ENCODE measurements around the gene FAF1. TPM values are rescaled to one million over a fixed set of nuclear protein-coding genes. Genes with fewer than 3 reads are reported as not detected.

The FAF1 gene
- total RNA-seq, 1 donor from 2014 or later, result 58.8 TPM

DNA sequence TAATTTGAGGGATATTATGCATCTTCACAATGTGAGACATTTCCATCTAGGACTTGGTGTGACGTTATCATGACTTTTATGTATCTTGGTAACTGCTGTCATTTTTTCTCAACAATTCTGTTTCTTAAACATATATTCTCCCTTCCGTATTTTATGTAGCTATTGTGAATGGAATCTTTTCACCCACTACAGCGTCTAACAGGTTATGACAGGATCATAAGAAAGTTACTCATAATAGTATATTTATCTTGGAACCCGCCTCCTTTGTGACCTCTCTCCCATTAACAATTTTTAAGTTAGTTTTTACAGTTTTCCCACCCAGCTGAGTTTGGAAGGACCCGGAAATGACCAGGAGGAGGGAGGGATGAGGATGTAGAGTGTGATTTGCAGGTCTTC lies 530.1 kb downstream of the FAF1 start:
- Mint-ChIP-seq H3K27me3 (ENCODE audit: insufficient read depth) (peaks cover 79% of the 10 kb centered on the region), H3K9me3 (peaks cover 6% of the 10 kb centered on the region), H3K4me3 (no peak overlapping the region), H3K4me1 (ENCODE audit: low read depth) (peaks cover 8% of the 10 kb centered on the region), H3K27ac (no peak overlapping the region), H3K36me3 (ENCODE audit: low read depth) (no peaks in the 10 kb centered on the region)
- intact Hi-C loops (cut with micrococcal nuclease), result loop anchor here (2.0 kb wide), 1 partner anchor 13 kb away; no protein-coding TSS in a partner anchor
- DNase-seq (ENCODE audit: low spot score), result no peak

DNA sequence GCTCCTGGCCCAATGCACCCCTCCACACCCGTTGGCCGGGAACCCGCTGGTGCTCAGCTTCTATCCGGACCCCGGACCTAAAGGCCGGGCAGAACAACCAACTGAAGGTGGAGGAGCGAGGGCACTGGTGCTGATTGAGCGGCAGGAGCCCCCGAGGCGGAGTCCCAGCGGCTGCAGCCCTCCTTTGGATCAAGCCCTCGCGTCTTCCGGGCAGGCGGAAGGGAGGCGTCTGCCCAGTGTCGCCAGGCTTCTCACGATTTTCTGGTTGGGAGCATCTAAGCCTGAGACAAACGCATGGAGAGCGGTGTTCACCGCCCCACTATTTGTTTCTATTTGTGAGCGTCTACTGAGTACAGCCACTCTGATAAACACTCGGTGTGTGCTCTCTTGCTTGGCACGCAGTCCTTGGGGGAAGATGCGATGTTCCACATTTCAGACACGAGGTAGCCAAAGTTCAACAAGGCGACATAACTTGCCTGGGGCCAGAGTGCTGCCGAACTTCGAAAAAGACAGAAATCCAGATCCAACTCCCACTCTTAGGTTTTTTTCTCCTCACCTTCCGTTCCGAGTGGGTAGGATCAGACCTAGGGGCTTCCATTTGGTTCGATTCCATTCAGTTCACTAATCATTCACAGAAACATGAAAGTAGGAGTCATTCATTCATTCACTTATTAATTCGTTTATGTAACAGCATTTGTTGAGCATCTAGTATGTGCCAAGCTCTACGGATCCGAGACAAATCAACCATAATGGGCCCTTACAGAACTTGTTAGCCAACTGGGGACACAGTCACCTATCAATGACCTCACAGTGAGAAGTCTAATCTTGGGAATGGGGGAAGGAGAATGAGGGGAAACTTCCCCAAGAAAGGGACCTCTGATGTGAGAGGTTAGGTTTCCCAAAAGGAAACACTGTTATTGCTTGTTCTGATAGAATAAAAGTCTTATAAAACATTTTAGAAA lies 532.0 kb downstream of the FAF1 start:
- intact Hi-C loops (cut with micrococcal nuclease), result loop anchor here (1.0 to 10.0 kb wide), 3 partner anchors 9 to 277 kb away; no protein-coding TSS in a partner anchor
- no peaks in the 10 kb centered on the region for H3K36me3 Mint-ChIP-seq (ENCODE audit: low read depth)
- peak overlapping the region; percentile 50 for H3K4me3 Mint-ChIP-seq
- peaks cover 6% of the 10 kb centered on the region for H3K9me3 Mint-ChIP-seq
- peak overlapping the region; percentile 78 for H3K27ac Mint-ChIP-seq
- peaks cover 88% of the 10 kb centered on the region for H3K27me3 Mint-ChIP-seq (ENCODE audit: insufficient read depth)
- no peak for DNase-seq (ENCODE audit: low spot score)
- peaks cover 26% of the 10 kb centered on the region for H3K4me1 Mint-ChIP-seq (ENCODE audit: low read depth)

DNA sequence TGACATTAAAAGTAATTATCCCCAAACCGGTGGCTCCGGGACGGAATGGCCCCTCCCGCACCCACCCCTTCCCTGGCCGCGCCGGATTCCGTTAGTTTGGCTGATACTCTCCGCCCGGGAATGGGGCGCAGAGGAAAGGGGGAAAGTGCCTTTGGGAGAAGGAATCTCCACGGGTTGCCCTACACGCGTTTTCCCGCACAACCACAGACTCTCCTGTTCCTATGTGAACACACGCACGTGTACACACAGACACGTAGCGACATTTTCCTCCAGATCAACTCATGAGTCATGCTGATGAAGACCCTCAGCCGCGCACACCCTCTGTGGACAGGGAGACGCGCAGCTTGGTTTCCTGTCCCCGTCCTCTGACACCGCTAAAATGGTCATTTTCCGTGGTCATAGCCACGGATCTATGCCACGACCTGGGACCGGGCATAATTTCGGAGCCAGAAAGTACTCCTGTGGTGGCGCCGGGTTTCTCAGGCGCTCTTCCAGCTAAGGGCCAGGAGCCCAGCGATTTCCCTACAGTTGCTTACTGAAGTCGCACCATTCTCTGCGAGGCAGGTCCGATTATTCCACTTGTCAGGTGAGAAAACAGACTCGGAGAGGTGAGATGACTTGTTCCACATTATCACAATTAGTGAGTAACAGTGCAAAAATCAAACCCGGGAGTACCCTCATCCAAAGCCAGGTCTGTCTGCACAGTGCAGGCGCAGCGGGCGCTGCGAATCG lies 532.8 kb downstream of the FAF1 start:
- intact Hi-C loops (cut with micrococcal nuclease), result loop anchor here (1.0 to 10.0 kb wide), 3 partner anchors 8 to 278 kb away; no protein-coding TSS in a partner anchor
- Mint-ChIP-seq H3K4me1 (ENCODE audit: low read depth) (peaks cover 26% of the 10 kb centered on the region), H3K36me3 (ENCODE audit: low read depth) (no peaks in the 10 kb centered on the region)

DNA sequence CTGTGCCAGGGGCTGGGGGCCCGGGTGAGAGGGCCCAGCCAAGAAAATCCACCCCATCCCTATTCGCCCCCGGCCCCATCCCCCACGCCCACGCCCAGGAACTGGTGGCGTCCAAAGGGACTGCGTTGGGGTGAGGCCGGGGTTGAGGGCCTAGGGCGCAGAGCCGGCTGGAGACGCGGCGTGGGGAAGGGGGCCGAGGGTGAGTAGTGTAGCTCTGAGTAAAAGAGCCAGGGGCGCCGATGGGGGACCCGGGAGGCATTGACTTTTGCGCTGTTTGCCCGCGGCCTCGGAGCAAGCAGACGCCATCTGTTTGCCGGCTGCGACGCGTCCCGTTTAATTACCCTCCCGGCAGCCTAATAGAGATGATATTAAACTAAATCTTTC lies 533.4 kb downstream of the FAF1 start:
- peaks cover 6% of the 10 kb centered on the region for H3K9me3 Mint-ChIP-seq
- peaks cover 4% of the 10 kb centered on the region for H3K36me3 Mint-ChIP-seq (ENCODE audit: low read depth)
- H3K27me3 Mint-ChIP-seq (ENCODE audit: insufficient read depth), result peaks cover 89% of the 10 kb centered on the region
- no peak overlapping the region for H3K4me3 Mint-ChIP-seq
- peaks cover 31% of the 10 kb centered on the region for H3K4me1 Mint-ChIP-seq (ENCODE audit: low read depth)
- H3K27ac Mint-ChIP-seq, result peak overlapping the region; percentile 34
- DNase-seq (ENCODE audit: low spot score), result no peak
- intact Hi-C loops (cut with micrococcal nuclease), result loop anchor here (1.0 to 10.0 kb wide), 3 partner anchors 7 to 278 kb away; no protein-coding TSS in a partner anchor

More for the DNA sequence above, 532.8 kb downstream of the FAF1 start:
- H3K4me3 Mint-ChIP-seq, result no peak overlapping the region
- peaks cover 87% of the 10 kb centered on the region for H3K27me3 Mint-ChIP-seq (ENCODE audit: insufficient read depth)
- H3K9me3 Mint-ChIP-seq, result peaks cover 6% of the 10 kb centered on the region
- no peak for DNase-seq (ENCODE audit: low spot score)
- peak overlapping the region; percentile 31 for H3K27ac Mint-ChIP-seq

DNA sequence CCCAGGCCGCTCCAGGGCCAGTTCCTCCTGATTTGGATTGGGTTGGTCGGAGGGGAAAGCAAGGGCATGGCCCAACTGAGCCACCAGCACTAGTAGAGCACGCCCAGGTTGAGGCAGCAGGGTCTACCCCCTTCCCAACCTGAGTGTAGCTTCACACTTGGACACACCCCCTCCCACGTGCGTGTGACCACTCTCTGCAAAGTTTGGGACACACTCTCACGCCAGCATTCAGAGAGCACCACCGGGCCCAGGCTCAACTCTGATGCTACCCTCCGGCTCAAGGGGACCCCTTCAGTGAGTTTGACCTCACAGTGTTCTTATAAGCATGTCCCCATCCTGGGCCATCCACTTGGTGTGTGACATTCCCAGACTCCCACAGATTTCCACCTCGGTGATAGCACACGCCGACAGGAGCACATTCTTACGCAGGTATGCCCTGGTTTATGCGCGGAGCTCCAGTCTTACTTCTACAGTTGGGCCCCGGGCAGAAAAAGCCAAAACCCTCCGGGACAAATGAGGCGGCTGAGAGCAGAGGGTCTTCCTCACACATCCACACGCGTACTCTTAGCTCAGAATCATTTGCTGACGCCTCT lies 533.9 kb downstream of the FAF1 start:
- H3K27me3 Mint-ChIP-seq (ENCODE audit: insufficient read depth), result peaks cover 87% of the 10 kb centered on the region
- H3K27ac Mint-ChIP-seq, result peak overlapping the region; percentile 34
- no peak overlapping the region for H3K4me3 Mint-ChIP-seq
- peaks cover 6% of the 10 kb centered on the region for H3K36me3 Mint-ChIP-seq (ENCODE audit: low read depth)
- peaks cover 34% of the 10 kb centered on the region for H3K4me1 Mint-ChIP-seq (ENCODE audit: low read depth)
- DNase-seq (ENCODE audit: low spot score), result no peak
- intact Hi-C loops (cut with micrococcal nuclease), result loop anchor here (5.0 to 10.0 kb wide), 2 partner anchors 181 to 279 kb away; no protein-coding TSS in a partner anchor
- H3K9me3 Mint-ChIP-seq, result peaks cover 6% of the 10 kb centered on the region

DNA sequence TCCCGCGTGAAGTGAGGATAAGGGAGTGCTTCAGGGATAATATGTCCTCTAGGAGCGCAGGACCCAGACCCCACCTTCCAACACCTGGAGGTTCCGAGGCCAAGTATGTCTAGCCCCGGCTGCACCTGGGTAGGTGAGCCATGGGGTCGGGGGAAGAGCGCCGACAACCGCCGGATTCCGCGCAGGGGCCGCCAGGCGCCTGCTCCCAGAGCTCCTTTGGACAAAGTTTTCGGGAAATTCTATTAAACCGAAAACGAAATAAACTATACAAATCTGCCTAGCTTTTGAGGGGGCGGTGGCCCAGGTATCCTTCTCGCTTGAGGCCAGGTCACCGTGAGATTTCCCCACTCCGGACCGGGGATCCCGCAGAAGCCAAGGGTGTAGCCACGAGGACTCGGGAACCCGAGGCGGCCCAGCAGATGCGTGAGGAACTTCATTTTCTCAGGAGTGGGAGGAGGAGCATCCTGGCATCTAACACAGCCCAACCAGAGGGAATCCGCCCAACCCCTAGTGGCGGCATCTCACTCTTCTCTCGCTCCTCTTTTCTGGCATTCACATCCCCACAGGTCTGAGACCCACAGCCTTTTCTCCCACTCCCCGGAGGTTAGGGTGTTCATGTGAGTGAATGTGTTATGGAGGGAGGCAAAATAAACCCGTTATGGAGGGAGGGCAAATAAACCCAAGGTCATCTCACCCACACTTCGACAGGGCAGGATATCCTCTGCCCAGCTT lies 534.5 kb downstream of the FAF1 start:
- peaks cover 6% of the 10 kb centered on the region for H3K36me3 Mint-ChIP-seq (ENCODE audit: low read depth)
- peaks cover 6% of the 10 kb centered on the region for H3K9me3 Mint-ChIP-seq
- peaks cover 34% of the 10 kb centered on the region for H3K4me1 Mint-ChIP-seq (ENCODE audit: low read depth)
- H3K27me3 Mint-ChIP-seq (ENCODE audit: insufficient read depth), result peaks cover 81% of the 10 kb centered on the region
- H3K4me3 Mint-ChIP-seq, result peak overlapping the region; percentile 77
- no peak overlapping the region for H3K27ac Mint-ChIP-seq
- DNase-seq (ENCODE audit: low spot score), result no peak
- intact Hi-C loops (cut with micrococcal nuclease), result loop anchor here (5.0 to 10.0 kb wide), 2 partner anchors 182 to 279 kb away; no protein-coding TSS in a partner anchor

DNA sequence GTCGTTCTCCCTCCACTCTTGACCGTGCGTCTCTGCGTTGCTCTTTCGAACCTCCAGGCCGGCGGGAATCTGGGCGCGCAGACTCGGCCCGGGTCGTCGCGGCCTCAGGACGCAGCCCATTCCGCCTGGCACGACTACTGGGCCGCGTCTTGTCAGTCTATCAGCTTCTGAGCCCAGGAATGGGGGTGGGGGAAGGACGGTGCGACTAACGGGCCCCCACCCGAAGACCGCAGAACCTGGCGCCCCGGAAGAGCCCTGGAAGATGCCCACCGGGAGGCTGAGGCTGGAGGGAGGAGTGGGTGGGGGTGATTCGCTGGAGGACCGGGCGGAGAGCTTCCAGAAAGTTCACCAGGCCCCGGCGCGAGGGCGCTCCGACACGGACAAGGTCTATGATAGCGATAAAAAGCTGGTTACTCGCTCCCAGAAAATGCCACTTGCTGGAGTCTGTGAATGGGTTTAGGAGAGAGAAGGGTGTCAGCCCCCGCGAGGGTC lies 535.1 kb downstream of the FAF1 start:
- Mint-ChIP-seq H3K27me3 (ENCODE audit: insufficient read depth) (peaks cover 82% of the 10 kb centered on the region), H3K4me3 (peak overlapping the region; percentile 77), H3K36me3 (ENCODE audit: low read depth) (peaks cover 6% of the 10 kb centered on the region), H3K4me1 (ENCODE audit: low read depth) (peaks cover 40% of the 10 kb centered on the region), H3K27ac (peak overlapping the region; percentile 64), H3K9me3 (peaks cover 6% of the 10 kb centered on the region)
- DNase-seq (ENCODE audit: low spot score), result no peak
- intact Hi-C loops (cut with micrococcal nuclease), result loop anchor here (5.0 to 10.0 kb wide), 2 partner anchors 182 to 280 kb away; no protein-coding TSS in a partner anchor

DNA sequence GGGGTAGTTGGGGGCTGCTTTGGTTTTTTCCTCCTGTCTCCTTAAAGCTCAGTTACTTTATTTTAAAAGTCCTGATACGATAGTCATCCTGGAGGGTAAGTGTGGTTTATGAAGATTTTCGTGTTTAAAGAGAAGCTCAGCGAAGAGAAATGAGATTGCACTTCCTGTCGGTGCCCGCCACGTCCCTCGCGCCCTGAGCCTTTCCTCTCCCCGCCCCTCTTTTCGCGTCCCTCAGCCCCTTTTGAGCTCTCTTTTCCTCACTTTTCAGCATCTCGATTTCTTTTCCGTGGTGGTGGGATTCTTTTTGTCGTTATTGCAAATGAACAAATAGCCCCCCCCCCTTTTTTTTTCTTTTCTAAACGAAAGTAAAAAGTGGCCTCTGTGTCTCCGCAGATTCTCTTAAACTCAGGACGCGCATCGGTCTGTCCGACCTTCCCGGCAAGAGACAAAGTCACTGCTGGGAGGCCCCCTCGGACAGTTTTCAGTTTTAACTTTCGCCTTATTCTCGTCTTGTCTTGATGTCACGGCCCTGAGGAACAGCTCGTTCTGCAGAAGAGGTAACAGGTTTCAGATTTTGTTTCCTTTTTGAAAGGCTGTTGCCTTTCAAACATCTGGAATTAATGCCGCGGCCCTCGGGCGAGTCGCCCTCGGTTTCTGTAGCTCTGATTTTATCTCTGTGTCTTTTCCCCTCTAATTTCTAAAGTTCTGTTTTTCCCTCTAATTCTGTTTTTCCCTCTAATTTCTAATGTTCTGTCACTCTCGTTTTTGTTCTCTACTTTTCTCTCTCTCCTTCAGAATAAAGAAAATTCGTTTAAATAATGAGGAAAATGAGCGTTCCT lies 535.8 kb downstream of the FAF1 start:
- peaks cover 6% of the 10 kb centered on the region for H3K9me3 Mint-ChIP-seq
- peaks cover 43% of the 10 kb centered on the region for H3K4me1 Mint-ChIP-seq (ENCODE audit: low read depth)
- peaks cover 81% of the 10 kb centered on the region for H3K27me3 Mint-ChIP-seq (ENCODE audit: insufficient read depth)
- no peak for DNase-seq (ENCODE audit: low spot score)
- H3K36me3 Mint-ChIP-seq (ENCODE audit: low read depth), result peaks cover 6% of the 10 kb centered on the region
- peak overlapping the region; percentile 64 for H3K27ac Mint-ChIP-seq
- intact Hi-C loops (cut with micrococcal nuclease), result loop anchor here (10.0 kb wide), 1 partner anchor 281 kb away; no protein-coding TSS in a partner anchor
- peak overlapping the region; percentile 77 for H3K4me3 Mint-ChIP-seq

DNA sequence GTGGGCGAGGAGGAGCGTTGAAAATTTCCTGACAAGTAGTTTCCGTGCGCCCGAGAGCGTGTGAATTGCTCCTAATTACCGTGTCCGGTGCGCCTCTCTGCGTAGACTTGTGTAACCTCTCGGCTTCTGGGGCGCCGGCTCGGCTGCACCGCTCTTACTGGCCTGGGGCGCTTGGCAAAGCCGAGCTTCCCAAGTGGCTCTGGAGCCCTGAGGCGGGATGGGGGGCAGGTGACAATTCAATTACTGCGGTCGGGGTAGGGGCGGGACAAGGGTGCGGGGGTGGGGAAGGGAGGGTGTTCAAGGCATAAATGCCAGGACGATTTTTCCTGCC lies 536.4 kb downstream of the FAF1 start:
- DNase-seq (ENCODE audit: low spot score), result no peak
- peaks cover 74% of the 10 kb centered on the region for H3K27me3 Mint-ChIP-seq (ENCODE audit: insufficient read depth)
- peaks cover 6% of the 10 kb centered on the region for H3K9me3 Mint-ChIP-seq
- H3K27ac Mint-ChIP-seq, result peak overlapping the region; percentile 67
- peak overlapping the region; percentile 68 for H3K4me3 Mint-ChIP-seq
- peaks cover 6% of the 10 kb centered on the region for H3K36me3 Mint-ChIP-seq (ENCODE audit: low read depth)
- intact Hi-C loops (cut with micrococcal nuclease), result loop anchor here (10.0 kb wide), 1 partner anchor 281 kb away; no protein-coding TSS in a partner anchor
- peaks cover 43% of the 10 kb centered on the region for H3K4me1 Mint-ChIP-seq (ENCODE audit: low read depth)

DNA sequence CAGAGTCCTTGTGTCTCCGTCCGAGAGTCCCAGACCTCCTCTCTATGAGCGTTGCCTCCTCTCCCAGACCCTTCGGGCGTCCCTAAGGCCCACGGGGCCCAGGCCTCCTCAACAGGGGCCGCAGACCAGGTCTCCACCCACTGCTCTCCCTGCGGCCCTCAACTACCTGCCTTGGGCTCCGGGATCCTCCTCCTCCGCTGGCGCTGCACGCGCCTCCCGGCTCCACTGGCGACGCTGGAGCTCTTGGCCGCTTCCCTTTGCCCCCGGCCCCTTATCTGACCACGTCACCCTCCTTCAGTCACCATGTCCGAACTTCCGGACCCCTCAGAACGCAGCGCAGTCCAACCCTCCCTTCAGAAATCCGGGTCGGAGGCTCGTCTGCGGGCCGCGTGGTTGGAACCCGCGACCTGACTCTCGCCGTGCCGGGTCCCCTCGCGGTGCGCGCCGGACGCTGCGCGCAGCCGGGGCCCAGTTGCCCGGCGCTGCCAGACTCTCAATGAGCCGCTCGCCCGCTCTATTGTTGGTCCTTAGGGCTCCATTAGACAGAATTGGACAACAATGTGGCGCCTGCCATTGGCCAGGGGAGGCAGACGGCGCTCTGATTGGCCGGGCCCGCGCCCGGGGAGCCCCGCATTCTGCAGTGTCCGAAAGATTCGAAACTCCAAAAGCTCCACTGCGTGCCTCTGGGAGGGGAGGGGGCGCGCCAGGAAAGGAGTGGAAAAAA lies 537.0 kb downstream of the FAF1 start, which contains the start of gene DMRTA2:
Gene DMRTA2, minus strand, starts transcription at position 498 of the 724 bp plus-strand sequence. CDS start 1,907 bp downstream, outside the sequence.
- intact Hi-C loops (cut with micrococcal nuclease), result loop anchor here (10.0 kb wide), 1 partner anchor 282 kb away; no protein-coding TSS in a partner anchor
- Mint-ChIP-seq H3K36me3 (ENCODE audit: low read depth) (peaks cover 6% of the 10 kb centered on the region), H3K9me3 (peaks cover 2% of the 10 kb centered on the region), H3K4me1 (ENCODE audit: low read depth) (peaks cover 39% of the 10 kb centered on the region), H3K4me3 (peak within 1 kb of the TSS; percentile 77), H3K27me3 (ENCODE audit: insufficient read depth) (peaks cover 71% of the 10 kb centered on the region), H3K27ac (peak within 1 kb of the TSS; percentile 67)
- DNase-seq (ENCODE audit: low spot score), result no peak

DNA sequence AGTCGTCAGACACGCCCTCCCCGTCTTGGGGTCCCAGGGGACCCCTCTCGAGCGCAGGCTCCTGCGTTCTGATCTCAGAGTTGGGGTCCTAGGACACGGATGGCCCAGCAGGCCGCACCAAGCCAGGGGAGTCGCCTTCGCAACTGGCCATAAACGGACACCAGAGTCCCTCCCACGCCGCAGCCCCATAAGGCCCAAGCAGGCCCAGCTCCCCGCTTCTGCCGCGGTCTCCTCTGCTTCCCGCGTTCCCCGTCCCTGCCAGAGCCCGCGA lies 537.5 kb downstream of the FAF1 start:
- H3K4me1 Mint-ChIP-seq (ENCODE audit: low read depth), result peaks cover 35% of the 10 kb centered on the region
- peak overlapping the region; percentile 10 for H3K4me3 Mint-ChIP-seq
- peak overlapping the region; percentile 13 for H3K27ac Mint-ChIP-seq
- H3K36me3 Mint-ChIP-seq (ENCODE audit: low read depth), result peaks cover 6% of the 10 kb centered on the region
- H3K27me3 Mint-ChIP-seq (ENCODE audit: insufficient read depth), result peaks cover 72% of the 10 kb centered on the region
- no peak for DNase-seq (ENCODE audit: low spot score)
- no peaks in the 10 kb centered on the region for H3K9me3 Mint-ChIP-seq
- intact Hi-C loops (cut with micrococcal nuclease), result loop anchor here (10.0 kb wide), 1 partner anchor 282 kb away; no protein-coding TSS in a partner anchor
